ENCODE measurements around the gene TNFSF13B.

TNFSF13B gene

GRCh38 chr13:108342369-108343289, 73.1 kb downstream of the TNFSF13B start:
- H3K27ac ChIP-seq = no peak overlapping the region
- DNase-seq (ENCODE audit: low read depth, low spot score) = peak; percentile 2

- no peak for DNase-seq (ENCODE audit: low read depth, low spot score)
- no peak overlapping the region for H3K27ac ChIP-seq
These were observed 75.5 kb downstream of the TNFSF13B start for GRCh38 chr13:108345016-108345415.

- DNase-seq (ENCODE audit: low read depth, low spot score) = no peak
- H3K27ac ChIP-seq = no peak overlapping the region
These were observed 76.9 kb downstream of the TNFSF13B start for GRCh38 chr13:108346376-108346775.

- H3K27ac ChIP-seq = no peak overlapping the region
- no peak for DNase-seq (ENCODE audit: low read depth, low spot score)
These were observed 79.8 kb downstream of the TNFSF13B start for GRCh38 chr13:108349269-108349668.

- DNase-seq (ENCODE audit: low read depth, low spot score) = no peak
- H3K27ac ChIP-seq = no peak overlapping the region
These were observed 81.1 kb downstream of the TNFSF13B start for GRCh38 chr13:108350579-108350978.

GRCh38 chr13:108352599-108352998, 83.1 kb downstream of the TNFSF13B start:
- DNase-seq (ENCODE audit: low read depth, low spot score) = no peak
- H3K27ac ChIP-seq = no peak overlapping the region

- DNase-seq (ENCODE audit: low read depth, low spot score) = no peak
- no peak overlapping the region for H3K27ac ChIP-seq
These were observed 87.7 kb downstream of the TNFSF13B start for GRCh38 chr13:108357228-108357627.

Measured in epithelial cell of prostate (primary cell).